ENCODE data around the gene FAM124B. TPM values are rescaled to one million over a fixed set of nuclear protein-coding genes. Genes with fewer than 3 reads are reported as not detected.

Gene FAM124B
- total RNA-seq, 1 donor from 2014 or later, result 4.1 TPM

DNA sequence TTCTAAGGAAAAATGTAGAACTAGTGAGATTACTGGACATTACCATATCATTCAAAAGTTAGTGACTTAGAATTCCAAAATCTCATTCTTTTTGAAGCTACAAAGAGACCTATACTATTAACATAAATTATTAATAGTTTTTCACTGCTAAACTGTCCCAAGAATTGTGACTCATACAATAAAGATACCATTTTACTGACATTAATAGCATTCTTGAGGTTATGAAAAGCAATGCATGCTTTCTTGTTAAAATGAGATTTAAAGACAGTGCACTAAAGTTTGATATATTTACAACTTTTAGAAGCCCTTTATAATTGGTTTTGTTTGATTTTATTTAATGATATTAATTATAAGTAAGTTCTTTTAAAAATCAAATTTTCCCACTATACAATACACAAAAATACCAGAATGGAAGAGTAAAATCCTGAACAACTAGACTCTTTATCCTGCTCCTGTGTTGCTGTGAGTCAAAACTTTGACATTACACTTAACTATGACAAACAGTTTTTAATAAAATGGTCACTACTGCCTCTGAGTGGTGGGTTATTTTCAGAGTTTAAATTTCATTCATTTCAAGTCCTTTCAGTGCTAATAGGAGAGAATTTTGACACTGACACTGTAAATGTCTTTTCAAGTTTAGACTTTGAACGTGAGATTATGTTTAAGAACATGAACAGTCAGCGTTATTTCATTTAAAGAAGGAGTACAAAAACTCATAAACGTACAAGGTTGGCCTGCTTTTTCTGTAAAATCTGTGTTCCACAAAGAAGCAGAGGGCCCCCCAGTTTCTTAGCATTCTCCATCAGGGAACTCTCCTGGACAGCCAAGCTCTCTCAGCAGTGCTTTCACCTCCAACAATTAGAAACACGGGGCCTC, 54.5 kb downstream of the FAM124B start:
- no peak for DNase-seq (ENCODE audit: low spot score)

GRCh38 chr2:224345492-224345891, 56.4 kb downstream of the FAM124B start:
- DNase-seq (ENCODE audit: low spot score), result no peak

GRCh38 chr2:224343226-224343625, 58.7 kb downstream of the FAM124B start:
- DNase-seq (ENCODE audit: low spot score), result no peak

DNA sequence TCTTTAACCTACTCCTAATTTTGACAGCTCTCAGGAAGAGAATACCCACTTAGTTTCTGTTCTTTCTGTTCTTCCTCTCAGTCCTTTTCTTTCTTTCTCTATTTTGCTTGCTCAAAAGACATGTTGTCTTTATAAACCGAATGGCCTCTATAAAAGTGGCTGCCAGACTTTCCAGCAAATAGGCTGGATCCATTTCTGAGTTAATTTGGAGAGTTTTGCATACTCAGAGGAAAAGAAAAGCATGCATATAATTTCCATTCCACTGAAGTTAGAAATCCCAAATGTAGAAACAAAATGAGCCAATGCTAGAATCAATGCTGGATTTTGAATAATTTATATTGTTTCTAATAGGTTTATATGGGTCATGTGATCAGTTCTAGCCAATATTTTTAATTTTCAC, 65.9 kb downstream of the FAM124B start:
- DNase-seq (ENCODE audit: low spot score), result no peak

GRCh38 chr2:224334726-224335125, 67.2 kb downstream of the FAM124B start:
- DNase-seq (ENCODE audit: low spot score), result no peak

GRCh38 chr2:224333726-224334482, 68.0 kb downstream of the FAM124B start:
- DNase-seq (ENCODE audit: low spot score), result no peak

DNA sequence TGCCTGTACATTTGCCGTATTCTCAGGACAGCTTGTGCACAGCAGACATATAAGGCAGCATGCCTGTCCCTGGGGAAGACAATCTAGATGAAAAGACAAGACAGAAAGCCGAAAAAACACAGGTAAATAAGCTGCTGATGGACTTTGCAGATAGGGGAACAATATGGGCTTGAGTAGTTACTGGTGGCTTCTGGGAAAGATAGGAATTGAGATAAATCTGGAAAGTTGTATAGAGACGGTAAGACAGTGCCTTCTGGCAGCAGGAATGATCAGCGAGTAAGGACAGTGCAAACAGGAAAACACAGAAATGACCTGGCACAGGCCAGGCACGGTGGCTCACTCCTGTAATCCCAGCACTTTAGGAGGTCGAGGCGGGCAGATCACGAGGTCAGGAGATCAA, 70.2 kb downstream of the FAM124B start:
- no peak for DNase-seq (ENCODE audit: low spot score)

DNA sequence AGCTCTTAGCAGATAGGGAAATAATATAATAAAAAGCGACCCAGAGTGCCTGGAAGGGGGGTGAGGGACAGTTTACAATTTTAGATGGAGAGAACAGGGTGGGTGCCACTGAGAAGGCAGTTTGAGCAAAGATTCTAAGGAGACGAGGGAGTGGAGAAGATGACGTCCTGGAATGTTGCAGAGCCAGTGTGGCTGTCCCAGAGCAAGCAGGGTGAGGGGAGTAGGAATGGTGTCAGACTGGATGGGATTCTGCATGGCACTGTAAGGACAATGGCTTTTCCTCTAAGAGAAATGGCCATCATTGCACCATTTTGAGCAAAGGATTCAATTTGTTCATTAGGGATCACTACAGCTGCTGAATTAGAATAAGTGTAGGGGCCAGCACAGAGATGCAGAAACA, 73.1 kb downstream of the FAM124B start:
- DNase-seq (ENCODE audit: low spot score), result no peak

Other genes starting within 250 kb of the FAM124B start
- 77.1 TPM for gene CUL3, start 183.3 kb upstream of the FAM124B start, total RNA-seq